SH-SY5Y (cell line): ENCODE results near the gene ZNF124.

ENCODE experiments used
- GATA2 ChIP-seq: IDR thresholded peaks from 2 replicates; pipeline ENCODE4 v1.6.1; 2011; ENCODE audit warnings: mild to moderate bottlenecking, low read depth, low read length
- GATA3 ChIP-seq: IDR thresholded peaks from 2 replicates; pipeline ENCODE4 v1.6.1; 2011; ENCODE audit warnings: low read depth, mild to moderate bottlenecking, low read length, moderate library complexity

DNA sequence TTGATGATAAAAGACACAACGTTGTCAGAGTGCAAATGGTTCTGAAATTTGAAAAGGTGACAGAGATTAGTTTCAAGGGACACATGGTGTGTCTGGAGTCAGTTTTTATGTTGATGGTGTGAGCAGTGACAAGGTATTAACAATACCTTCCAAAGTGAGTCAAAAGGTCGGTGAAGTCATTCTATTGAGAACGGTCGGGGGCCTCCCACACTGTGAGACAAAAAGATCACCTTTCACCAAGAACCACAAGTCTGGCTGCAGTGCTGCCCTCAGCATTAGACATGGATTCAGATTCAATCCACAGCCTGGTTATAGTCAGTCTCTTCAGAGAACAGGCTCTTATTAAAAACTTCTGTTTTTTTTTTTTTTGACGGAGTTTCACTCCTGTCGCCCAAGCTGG, 26.5 kb downstream of the ZNF124 start:
- TF ChIP-seq GATA2 (no peak), GATA3 (no peak)
